HepG2 (cell line): Measurements from ENCODE around the gene DUSP22. TPM values are rescaled to one million over a fixed set of nuclear protein-coding genes. Genes with fewer than 3 reads are reported as not detected.

Source experiments
- ATAC-seq: fragments of 200-7000 bp; cut with Tn5 transposase; 3 replicates; pipeline ENCODE4 v1.9.1; 2020; ENCODE audit warnings: mild to moderate bottlenecking, moderate library complexity
- BruUV-seq: library from RNA; stranded (reverse); fragments of 400-500 nt; replicated peaks from 2 replicates; lab custom pipeline; 2021; lab: Mats Ljungman, UMichigan
- CTCF ChIA-PET: fragments of 300-600 bp; formaldehyde crosslinking; extraction: SDS; loops from one replicate; lab custom pipeline; 2021; ENCODE audit warnings: low total read pairs, inconsistent platforms, low intra/inter-chr PET ratio; lab: Yijun Ruan, JAX
- POLR2A ChIA-PET: fragments of 350-600 bp; sonication (Branson Sonifier 250); formaldehyde crosslinking; loops from one replicate; lab custom pipeline; 2020; ENCODE audit warnings: antibody characterized with exemption, inconsistent platforms; lab: Yijun Ruan, JAX
- DNase-seq: peaks from one replicate; pipeline ENCODE4 v3.0.0-alpha.2; 2015; ENCODE audit warnings: low spot score
- FAIRE-seq: peaks from 3 replicates; lab custom pipeline; 2011; peaks lifted over from hg19 to GRCh38; lab: Jason Lieb, UNC
- H2AFZ ChIP-seq: one replicate; pipeline ENCODE4 v1.6.1; 2011; ENCODE audit warnings: low read length, inconsistent platforms
- H3K27ac ChIP-seq: fragments of 300-600 bp; 3 replicates; pipeline ENCODE4 v1.8.0; 2011; ENCODE audit warnings: mixed run types, mild to moderate bottlenecking, mixed read lengths, low read length, inconsistent platforms; ENCODE audit not compliant: insufficient read depth; ENCODE audit errors: extremely low read length
- H3K27me3 ChIP-seq, 2 experiments: fragments of 200-600 bp in 1 of 2; 2 replicates in 1 of 2; 3 replicates in 1 of 2; pipeline versions ENCODE4 v1.6.0 to v1.8.0; 2011; ENCODE audit warnings: low read length in 2 of 2, mild to moderate bottlenecking in 2 of 2, moderate library complexity in 2 of 2, inconsistent platforms in 1 of 2; ENCODE audit not compliant: insufficient read depth in 2 of 2, control insufficient read depth in 1 of 2
- H3K36me3 ChIP-seq, 2 experiments: fragments of 200-600 bp in 1 of 2; replicated peaks in 1 of 2; 2 replicates in 1 of 2; 3 replicates in 1 of 2; pipeline versions ENCODE4 v1.5.1 to v1.8.0; 2011; ENCODE audit warnings: low read length in 2 of 2, inconsistent platforms in 1 of 2; ENCODE audit not compliant: insufficient read depth in 2 of 2, control insufficient read depth in 1 of 2
- H3K4me1 ChIP-seq: 2 replicates; pipeline ENCODE4 v1.5.1; 2012; ENCODE audit warnings: low read length, inconsistent platforms; ENCODE audit not compliant: insufficient read depth
- H3K4me2 ChIP-seq: 2 replicates; pipeline ENCODE4 v1.6.0; 2011; ENCODE audit warnings: low read depth, low read length, inconsistent platforms
- H3K4me3 ChIP-seq, 3 experiments: fragments of 200-600 bp in 1 of 3; sonication (generic), shearing (Covaris generic) in 1 of 3; replicated peaks in 1 of 3; 2 replicates each; pipeline ENCODE4 v1.5.1; 2011 to 2016; ENCODE audit warnings: low read length in 3 of 3, inconsistent platforms in 2 of 3, low read depth in 2 of 3, mild to moderate bottlenecking in 2 of 3, control low read depth in 1 of 3, mixed read lengths in 1 of 3; ENCODE audit not compliant: insufficient read depth in 1 of 3
- H3K79me2 ChIP-seq: one replicate; pipeline ENCODE4 v1.6.1; 2011; ENCODE audit warnings: low read length, inconsistent platforms; ENCODE audit not compliant: insufficient read depth
- H3K9ac ChIP-seq: 2 replicates; pipeline ENCODE4 v1.6.0; 2011; ENCODE audit warnings: mild to moderate bottlenecking, low read depth, low read length, inconsistent platforms; ENCODE audit not compliant: insufficient read depth
- H3K9me3 ChIP-seq: 2 replicates; pipeline ENCODE4 v1.5.1; 2012; ENCODE audit warnings: mild to moderate bottlenecking, low read length
- H4K20me1 ChIP-seq: 2 replicates; pipeline ENCODE4 v1.6.0; 2011; ENCODE audit warnings: inconsistent platforms, mild to moderate bottlenecking, low read length, moderate library complexity; ENCODE audit not compliant: insufficient read depth
- KIAA2018 ChIP-seq: sonication (generic); formaldehyde crosslinking; IDR thresholded peaks from 2 replicates; pipeline ENCODE4 v1.5.0; 2020; ENCODE audit warnings: mild to moderate bottlenecking, missing genetic modification reagents, borderline replicate concordance
- MAFF ChIP-seq: IDR thresholded peaks from 2 replicates; pipeline ENCODE4 v1.6.1; 2011; ENCODE audit warnings: low read depth, low read length, improper control_type of control experiment
- MAFK ChIP-seq, 2 experiments: IDR thresholded peaks in 1 of 2; conservative IDR thresholded peaks in 1 of 2; 2 replicates each; pipeline ENCODE4 v1.6.1; 2011; ENCODE audit warnings: improper control_type of control experiment in 2 of 2, low read length in 2 of 2
- ZSCAN9 ChIP-seq: IDR thresholded peaks from 2 replicates; pipeline ENCODE4 v1.6.1; 2016; ENCODE audit warnings: borderline replicate concordance
- WGBS: methylation state at CpG from one replicate; pipeline ENCODE4 v1.1.6; 2017; ENCODE audit warnings: low lambda C conversion rate; 5-methylcytosine and 5-hydroxymethylcytosine counted together
- in situ Hi-C: cut with HindIII; loops from 2 replicates; pipeline ENCODE4 v1.10.0; 2017; ENCODE audit warnings: low pct_unique_long_range_greater_than_20kb; ENCODE audit not compliant: extremely low pct_ligation_motif_present
- intact Hi-C: fragments of 100-400 bp; cut with micrococcal nuclease; formaldehyde crosslinking; loops from one replicate; pipeline ENCODE4 v1.10.0; 2022; ENCODE audit not compliant: unreplicated experiment
- polyA plus RNA-seq, 8 experiments: library from polyadenylated mRNA; depleted of rRNA in 3 of 8; stranded (reverse) in 7 of 8; unstranded in 1 of 8; fragments of >200 nt; fragmentation: Illumina TruSeq in 4 of 8; extraction: Trizol in 4 of 8; gene quantifications; 2 replicates each; pipeline versions ENCODE4 v1.2.1 to v1.2.3, GENCODE V29; 2011 to 2016; ENCODE audit warnings: low read depth in 4 of 8, missing spikeins in 1 of 8, mixed read lengths in 1 of 8; ENCODE audit not compliant: insufficient read depth in 1 of 8
- total RNA-seq, 5 experiments: library from RNA; depleted of rRNA; stranded (reverse); fragments of >200 nt; fragmentation: Illumina TruSeq; extraction: Trizol; gene quantifications; 2 replicates each; pipeline ENCODE4 v1.2.3, GENCODE V29; 2016; ENCODE audit warnings: low read depth in 1 of 5

DUSP22 gene
- total and polyA plus RNA-seq, 2 of the 13 experiments (the other 11 are each of a cell fraction or from before 2014, with no cell fraction given): 20.2 to 32.8 TPM

- Histone ChIP-seq H2AFZ (no peak overlapping the region), H3K4me3 (no peak overlapping the region), H3K27me3 (no peaks in the 10 kb centered on the region; a peak in 1 of 5 replicates), H3K4me1 (no peaks in the 10 kb centered on the region), H3K36me3 (peaks cover 0 to 1% of the 10 kb centered on the region in 2 experiments; a peak in 2 of 5 replicates), H3K9ac (no peak overlapping the region), H3K4me2 (no peak overlapping the region), H4K20me1 (no peaks in the 10 kb centered on the region), H3K27ac (no peak overlapping the region), H3K79me2 (no peaks in the 10 kb centered on the region), H3K9me3 (no peaks in the 10 kb centered on the region)
- no peak for DNase-seq
- ATAC-seq: no peak
- no TSS peak for BruUV-seq
- ChIA-PET CTCF (no interaction called here), POLR2A (no interaction called here)
- TF ChIP-seq ZSCAN9 (CRISPR knock-in tag) (no peak), MAFF (peak; percentile 75), MAFK (conservative IDR thresholded peaks at IDR 0.05 in 1 of 2, IDR thresholded peaks at IDR 0.05 in 1 of 2; ENCODE audit: low read length in 2 of 2) (peak; percentile 87 to 90), KIAA2018 (CRISPR knock-in tag) (no peak)
- in situ Hi-C loops (no loop called here), intact Hi-C loops (no loop called here)
- FAIRE-seq: no peak
- WGBS: 53% methylated on average over 6 of the region's 6 CpGs
These were observed 57.2 kb downstream of the DUSP22 start for GRCh38 chr6:349491-349921.
